ENCODE measurements around the gene ECEL1. TPM values are rescaled to one million over a fixed set of nuclear protein-coding genes. Genes with fewer than 3 reads are reported as not detected.

The ECEL1 gene
- total and polyA plus RNA-seq, 2 of the 4 experiments (the other 2 are of a cell fraction): not detected

DNA sequence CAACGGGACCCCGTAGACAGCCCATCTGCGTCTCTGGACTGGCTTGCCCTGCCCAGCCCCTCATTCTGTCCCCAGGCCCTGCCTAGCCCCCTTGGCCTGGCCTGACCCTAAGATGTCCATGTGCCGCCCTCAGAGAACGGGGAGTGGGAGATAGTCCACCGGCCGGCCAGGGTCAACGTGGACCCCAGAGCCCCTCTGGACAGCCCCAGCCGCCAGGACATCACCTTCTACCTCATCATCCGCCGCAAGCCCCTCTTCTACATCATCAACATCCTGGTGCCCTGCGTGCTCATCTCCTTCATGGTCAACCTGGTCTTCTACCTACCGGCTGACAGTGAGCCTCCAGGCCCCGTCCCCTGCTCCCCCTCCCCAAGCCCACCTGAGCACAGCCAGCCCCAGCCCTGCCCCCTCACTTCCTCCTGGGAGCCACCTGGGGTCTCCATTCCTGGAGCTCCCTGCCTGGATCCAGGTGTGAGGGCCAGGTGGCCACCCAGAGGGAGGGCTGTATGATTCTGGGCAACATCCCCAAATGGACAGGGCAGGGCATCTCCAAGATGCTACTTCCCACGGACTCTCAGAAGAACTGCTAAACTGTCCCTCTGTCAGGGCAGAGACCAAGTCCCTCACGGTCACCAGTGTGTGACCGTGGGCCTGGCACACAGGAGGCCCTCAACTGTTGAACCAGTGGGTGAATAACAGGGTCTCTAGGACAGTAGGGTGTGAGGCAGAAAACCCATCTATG lies 42.3 kb upstream of the ECEL1 start:
- in situ Hi-C loops (cut with MboI; ENCODE audit: low sequenced_read_pairs): no loop called here
- POLR2A ChIA-PET (ENCODE audit: unreplicated experiment): no interaction called here
- H3K9me1 ChIP-seq (ENCODE audit: insufficient read depth, low read length): no peaks in the 10 kb centered on the region
- H2BK5ac ChIP-seq (ENCODE audit: low read depth, low read length, poor library complexity, severe bottlenecking): no peak overlapping the region
- H3K4me1 ChIP-seq (ENCODE audit: control insufficient read depth, insufficient read depth, low read length): no peaks in the 10 kb centered on the region
- H3K18ac ChIP-seq (ENCODE audit: low read depth, low read length): no peak overlapping the region
- intact Hi-C loops (cut with micrococcal nuclease): no loop called here
- H3K14ac ChIP-seq (replicated peaks; ENCODE audit: low read depth, low read length): no peak overlapping the region
- H3K79me1 ChIP-seq (ENCODE audit: low read depth in 1 of 2, low read length in 2 of 2): no peaks in the 10 kb centered on the region
- H4K20me1 ChIP-seq (ENCODE audit: insufficient read depth, low read length): no peaks in the 10 kb centered on the region
- BruUV-seq (replicated peaks): no TSS peak
- no peak overlapping the region for H4K8ac ChIP-seq (ENCODE audit: low read depth in 2 of 2, low read length in 2 of 2)
- H2BK20ac ChIP-seq (ENCODE audit: low read depth, low read length): no peak overlapping the region
- H3K4me3 ChIP-seq (ENCODE audit: insufficient read depth, low read depth, low read length): no peak overlapping the region
- no peaks in the 10 kb centered on the region for H3K36me3 ChIP-seq (ENCODE audit: control insufficient read depth, insufficient read depth, low read length)
- no peak overlapping the region for H3K23ac ChIP-seq (ENCODE audit: low read depth, low read length)
- peaks cover 30% of the 10 kb centered on the region for H3K27me3 ChIP-seq (ENCODE audit: control insufficient read depth, insufficient read depth, low read length)
- H3K9ac ChIP-seq (ENCODE audit: low read depth, low read length): no peak overlapping the region
- no peaks in the 10 kb centered on the region for H3K9me3 ChIP-seq (ENCODE audit: control insufficient read depth, insufficient read depth, low read length)
- no peak overlapping the region for H3K4ac ChIP-seq (ENCODE audit: low read depth, low read length)
- no peak overlapping the region for H2BK15ac ChIP-seq (ENCODE audit: low read depth, low read length)
- DNase-seq (no peak), ATAC-seq (ENCODE audit: low read depth) (no peak)
- CTCF ChIA-PET: no interaction called here
- dilution Hi-C loops (cut with HindIII; ENCODE audit: low sequenced_read_pairs, unreplicated experiment): no loop called here
- no peak overlapping the region for H4K5ac ChIP-seq (ENCODE audit: low read depth, low read length)
- no CpG with 5 or more reads among the region's 17 CpGs for WGBS, 2 experiments (ENCODE audit: extremely low coverage in 2 of 2, insufficient read length in 1 of 2)
- H2BK120ac ChIP-seq (ENCODE audit: low read depth, low read length): no peak overlapping the region
- H3K4me2 ChIP-seq (ENCODE audit: low read depth, low read length): no peak overlapping the region
- no peak overlapping the region for H2AK5ac ChIP-seq (ENCODE audit: low read depth, low read length)
- no peak overlapping the region for H4K91ac ChIP-seq (ENCODE audit: insufficient read depth, low read depth, low read length)
- no peak overlapping the region for H2AK9ac ChIP-seq (replicated peaks; ENCODE audit: low read depth, low read length, poor library complexity)
- no peak overlapping the region for H2AFZ ChIP-seq (replicated peaks; ENCODE audit: low read length, poor library complexity)
- no peak for TF ChIP-seq MAFK (IDR thresholded peaks at IDR 0.05; ENCODE audit: low read depth, low read length)
- TF ChIP-seq CEBPB (IDR thresholded peaks at IDR 0.05; ENCODE audit: low read depth, low read length): no peak
- no peak for TF ChIP-seq CHD1 (IDR thresholded peaks at IDR 0.05; ENCODE audit: low read depth, low read length)
- TF ChIP-seq POLR2A (IDR thresholded peaks at IDR 0.05; ENCODE audit: low read depth, low read length): no peak
- no peak for TF ChIP-seq FOS (IDR thresholded peaks at IDR 0.05; ENCODE audit: low read depth, low read length)
- TF ChIP-seq RCOR1 (IDR thresholded peaks at IDR 0.05; ENCODE audit: insufficient replicate concordance, low read length): no peak
- TF ChIP-seq ELK1 (IDR thresholded peaks at IDR 0.05; ENCODE audit: borderline replicate concordance, low read depth, low read length): no peak
- TF ChIP-seq RAD21 (IDR thresholded peaks at IDR 0.05; ENCODE audit: low read length): no peak
- TF ChIP-seq NFE2L2 (IDR thresholded peaks at IDR 0.05; ENCODE audit: low read depth, low read length): no peak
- TF ChIP-seq BHLHE40 (IDR thresholded peaks at IDR 0.05; ENCODE audit: low read depth, low read length): no peak
- no peak for TF ChIP-seq SMC3 (IDR thresholded peaks at IDR 0.05; ENCODE audit: low read depth, low read length)
- TF ChIP-seq MXI1 (IDR thresholded peaks at IDR 0.05; ENCODE audit: borderline replicate concordance, low read depth, low read length): no peak
- TF ChIP-seq MAZ (IDR thresholded peaks at IDR 0.05; ENCODE audit: borderline replicate concordance, low read depth, low read length): no peak
- no peak for TF ChIP-seq CTCF (conservative IDR thresholded peaks at IDR 0.05; ENCODE audit: low read depth, low read length)
- TF ChIP-seq RFX5 (IDR thresholded peaks at IDR 0.05; ENCODE audit: low read depth, low read length): no peak
- TF ChIP-seq, protein P1, sequence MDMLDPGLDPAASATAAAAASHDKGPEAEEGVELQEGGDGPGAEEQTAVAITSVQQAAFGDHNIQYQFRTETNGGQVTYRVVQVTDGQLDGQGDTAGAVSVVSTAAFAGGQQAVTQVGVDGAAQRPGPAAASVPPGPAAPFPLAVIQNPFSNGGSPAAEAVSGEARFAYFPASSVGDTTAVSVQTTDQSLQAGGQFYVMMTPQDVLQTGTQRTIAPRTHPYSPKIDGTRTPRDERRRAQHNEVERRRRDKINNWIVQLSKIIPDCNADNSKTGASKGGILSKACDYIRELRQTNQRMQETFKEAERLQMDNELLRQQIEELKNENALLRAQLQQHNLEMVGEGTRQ (IDR thresholded peaks at IDR 0.05; ENCODE audit: low read depth, low read length): no peak
- H3K56ac ChIP-seq (ENCODE audit: extremely low read depth, insufficient read depth, low read length): no peak overlapping the region
- no peak overlapping the region for H3K27ac ChIP-seq (ENCODE audit: insufficient read depth, low read length)
